Thyroid gland (tissue), 4 donors: ENCODE results near the gene CYP1A2.

Source experiments
- POLR2A ChIP-seq, 2 donors: fragments of 450-650 bp; IDR thresholded peaks; one replicate each; pipeline ENCODE4 v1.6.1; 2017; ENCODE audit warnings: antibody characterized with exemption in 2 of 2, mild to moderate bottlenecking in 2 of 2, moderate library complexity in 1 of 2
- TF ChIP-seq, protein P1 (sequence below), 6 experiments: fragments of 200-600 bp in 3 of 6; fragments of 450-650 bp in 3 of 6; sonication (generic) in 3 of 6; IDR thresholded peaks; one replicate each; pipeline ENCODE4 v1.5.1; 2016 to 2019; ENCODE audit warnings: antibody characterized with exemption in 6 of 6, mild to moderate bottlenecking in 2 of 6, inconsistent platforms in 1 of 6, moderate library complexity in 1 of 6

DNA sequence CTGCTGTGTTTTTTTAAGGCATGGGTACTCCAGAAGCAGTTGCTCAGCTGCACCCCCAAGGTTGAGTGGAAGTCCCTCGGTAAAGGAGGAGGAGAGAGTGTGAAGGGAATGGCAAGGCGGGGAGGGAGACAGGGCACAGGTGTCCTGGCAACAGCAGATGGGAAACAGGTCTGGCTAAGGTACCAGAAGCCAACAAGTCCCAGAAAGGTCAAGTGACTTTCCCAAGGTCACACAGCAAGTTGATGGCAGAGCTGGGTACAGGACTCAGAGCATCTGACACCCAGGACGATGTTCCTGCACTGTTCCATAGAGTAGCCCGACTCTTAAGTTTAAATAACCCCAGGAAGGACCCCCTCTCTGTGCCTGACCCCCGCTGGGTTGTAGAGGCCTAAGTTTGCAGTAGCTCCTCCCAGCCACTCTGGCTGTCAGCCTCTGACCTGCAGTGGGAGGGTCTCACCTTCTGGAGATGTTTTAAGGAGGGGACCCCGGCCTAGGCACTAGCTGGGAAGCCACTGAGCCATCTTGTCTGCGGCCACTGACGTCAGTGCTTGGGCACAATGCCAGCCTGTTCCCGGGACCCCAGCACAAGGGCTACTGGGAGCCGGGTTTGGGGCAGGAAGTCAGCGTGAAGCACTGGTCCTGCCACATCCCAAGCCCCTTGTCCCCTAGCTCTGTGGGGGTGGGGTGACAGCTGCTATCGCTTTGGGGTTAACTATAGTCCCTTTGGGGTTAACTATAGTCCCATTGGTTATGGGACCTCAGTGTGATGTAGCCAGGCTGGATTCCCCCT lies 43.8 kb downstream of the CYP1A2 start:
- TF ChIP-seq, protein P1, sequence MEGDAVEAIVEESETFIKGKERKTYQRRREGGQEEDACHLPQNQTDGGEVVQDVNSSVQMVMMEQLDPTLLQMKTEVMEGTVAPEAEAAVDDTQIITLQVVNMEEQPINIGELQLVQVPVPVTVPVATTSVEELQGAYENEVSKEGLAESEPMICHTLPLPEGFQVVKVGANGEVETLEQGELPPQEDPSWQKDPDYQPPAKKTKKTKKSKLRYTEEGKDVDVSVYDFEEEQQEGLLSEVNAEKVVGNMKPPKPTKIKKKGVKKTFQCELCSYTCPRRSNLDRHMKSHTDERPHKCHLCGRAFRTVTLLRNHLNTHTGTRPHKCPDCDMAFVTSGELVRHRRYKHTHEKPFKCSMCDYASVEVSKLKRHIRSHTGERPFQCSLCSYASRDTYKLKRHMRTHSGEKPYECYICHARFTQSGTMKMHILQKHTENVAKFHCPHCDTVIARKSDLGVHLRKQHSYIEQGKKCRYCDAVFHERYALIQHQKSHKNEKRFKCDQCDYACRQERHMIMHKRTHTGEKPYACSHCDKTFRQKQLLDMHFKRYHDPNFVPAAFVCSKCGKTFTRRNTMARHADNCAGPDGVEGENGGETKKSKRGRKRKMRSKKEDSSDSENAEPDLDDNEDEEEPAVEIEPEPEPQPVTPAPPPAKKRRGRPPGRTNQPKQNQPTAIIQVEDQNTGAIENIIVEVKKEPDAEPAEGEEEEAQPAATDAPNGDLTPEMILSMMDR (IDR thresholded peaks at IDR 0.05), result no peak
- TF ChIP-seq POLR2A (IDR thresholded peaks at IDR 0.05), result no peak
